VCaP (cell line): ENCODE results near the gene C16orf86.

Experiments
- H3K27ac ChIP-seq: fragments of 450-650 bp; 2 replicates; pipeline ENCODE4 v1.5.1; 2017
- CTCF ChIP-seq: fragments of 450-650 bp; conservative IDR thresholded peaks from 2 replicates; pipeline ENCODE4 v1.5.1; 2017; ENCODE audit warnings: mild to moderate bottlenecking, moderate library complexity

C16orf86 gene

DNA sequence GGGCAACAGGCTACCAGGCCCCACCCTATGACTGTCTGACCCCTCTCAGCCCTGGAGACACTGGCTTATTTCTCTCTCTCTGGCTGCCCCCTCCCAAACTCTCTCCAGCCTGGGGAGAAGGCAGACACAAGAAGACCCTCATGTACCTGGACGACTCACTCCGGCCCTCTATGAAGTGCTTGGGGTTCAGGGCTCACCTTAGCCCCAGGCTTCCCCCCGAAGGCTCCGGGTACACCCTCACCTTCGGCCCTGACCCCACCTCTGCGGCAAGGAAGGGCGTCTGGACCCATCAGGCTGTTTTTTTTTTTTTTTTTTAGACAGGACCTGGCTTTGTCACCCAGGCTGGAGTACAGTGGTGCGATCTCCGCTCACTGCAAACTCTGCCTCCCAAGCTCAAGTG is 22.6 kb upstream of the C16orf86 start:
- no peak for TF ChIP-seq CTCF
- H3K27ac ChIP-seq = peak overlapping the region; percentile 80

GRCh38 chr16:67645397-67646121 is 21.1 kb upstream of the C16orf86 start:
- no peak for TF ChIP-seq CTCF
- H3K27ac ChIP-seq = peak overlapping the region; percentile 80

DNA sequence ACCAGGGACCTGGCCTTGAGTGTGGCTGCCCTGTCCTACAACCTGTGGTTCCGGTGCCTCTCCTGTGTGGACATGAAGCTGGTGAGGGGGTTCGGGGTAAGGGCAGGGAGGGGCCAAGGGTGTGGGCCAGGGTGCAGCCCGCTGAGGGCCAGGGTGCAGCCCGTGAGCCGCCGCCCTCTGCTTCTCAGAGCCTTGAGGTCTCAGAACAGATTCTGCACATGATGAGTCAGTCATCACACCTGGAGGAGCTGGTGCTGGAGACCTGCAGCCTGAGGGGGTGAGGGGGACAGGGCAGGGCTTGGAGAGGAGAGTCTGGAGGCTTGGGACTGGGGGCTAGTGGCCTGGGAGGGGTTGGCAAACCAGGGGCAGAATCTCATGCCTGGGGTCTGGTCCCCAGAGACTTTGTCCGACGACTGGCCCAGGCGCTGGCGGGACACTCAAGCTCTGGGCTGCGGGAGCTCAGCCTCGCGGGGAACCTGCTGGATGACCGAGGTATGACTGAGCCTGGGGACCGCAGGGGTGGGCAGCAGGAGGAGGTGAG is 19.4 kb upstream of the C16orf86 start:
- TF ChIP-seq CTCF = no peak
- H3K27ac ChIP-seq = no peak overlapping the region

GRCh38 chr16:67647681-67648080 is 18.9 kb upstream of the C16orf86 start:
- no peak for TF ChIP-seq CTCF

GRCh38 chr16:67648088-67648763 is 18.4 kb upstream of the C16orf86 start:
- no peak for TF ChIP-seq CTCF
- no peak overlapping the region for H3K27ac ChIP-seq

More at GRCh38 chr16:67647681-67648080, 18.9 kb upstream of the C16orf86 start:
- no peak overlapping the region for H3K27ac ChIP-seq

- no peak for TF ChIP-seq CTCF
- H3K27ac ChIP-seq = no peak overlapping the region
Measured at GRCh38 chr16:67648764-67649407, 17.7 kb upstream of the C16orf86 start.

DNA sequence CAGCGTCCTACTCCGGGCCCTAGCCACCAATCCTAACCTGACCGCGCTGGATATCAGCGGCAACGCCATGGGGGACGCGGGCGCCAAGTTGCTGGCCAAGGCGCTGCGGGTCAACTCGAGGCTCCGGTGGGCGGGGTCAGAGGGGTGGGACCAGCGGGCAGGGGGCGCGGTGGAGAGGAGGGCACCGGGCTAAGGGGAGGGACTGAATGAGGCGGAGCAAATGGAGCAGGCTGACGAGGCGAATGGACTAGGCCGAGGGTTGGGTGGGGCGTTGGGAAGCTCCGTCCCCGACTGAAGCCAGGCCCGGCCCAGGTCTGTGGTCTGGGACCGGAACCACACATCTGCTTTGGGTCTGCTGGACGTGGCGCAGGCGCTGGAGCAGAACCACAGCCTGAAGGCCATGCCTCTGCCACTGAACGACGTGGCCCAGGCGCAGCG is 17.1 kb upstream of the C16orf86 start:
- H3K27ac ChIP-seq = no peak overlapping the region
- no peak for TF ChIP-seq CTCF
